C4-2B (cell line): ENCODE measurements around the gene SUFU.

Experiments
- CTCF ChIP-seq: fragments of 450-650 bp; conservative IDR thresholded peaks from 2 replicates; pipeline ENCODE4 v1.5.1; 2017; ENCODE audit warnings: mild to moderate bottlenecking
- ZFX ChIP-seq: fragments of 450-650 bp; IDR thresholded peaks from 2 replicates; pipeline ENCODE4 v1.6.1; 2017

- TF ChIP-seq CTCF (no peak), ZFX (no peak)
Observed at GRCh38 chr10:102634686-102635085, 130.9 kb downstream of the SUFU start.
